Gastroesophageal sphincter (tissue), 3 donors: ENCODE data around the gene SYT8.

Source experiments
- EP300 ChIP-seq: sonication (generic); formaldehyde crosslinking; IDR thresholded peaks from one replicate; pipeline ENCODE4 v1.6.1; 2017; ENCODE audit warnings: antibody characterized with exemption, mild to moderate bottlenecking
- POLR2A ChIP-seq, 2 donors: fragments of 450-650 bp; IDR thresholded peaks; one replicate each; pipeline ENCODE4 v1.6.1; 2017; ENCODE audit warnings: antibody characterized with exemption in 2 of 2, mild to moderate bottlenecking in 2 of 2, moderate library complexity in 1 of 2
- POLR2AphosphoS5 ChIP-seq: sonication (generic); formaldehyde crosslinking; IDR thresholded peaks from one replicate; pipeline ENCODE4 v1.6.1; 2017; ENCODE audit warnings: antibody characterized with exemption
- TF ChIP-seq, protein P1 (sequence below), 4 experiments: fragments of 200-600 bp in 2 of 4; fragments of 450-650 bp in 2 of 4; sonication (generic) in 1 of 4; IDR thresholded peaks; one replicate each; pipeline ENCODE4 v1.5.1; 2017 to 2019; ENCODE audit warnings: antibody characterized with exemption in 4 of 4, mild to moderate bottlenecking in 2 of 4, moderate library complexity in 2 of 4

- TF ChIP-seq, protein P1, sequence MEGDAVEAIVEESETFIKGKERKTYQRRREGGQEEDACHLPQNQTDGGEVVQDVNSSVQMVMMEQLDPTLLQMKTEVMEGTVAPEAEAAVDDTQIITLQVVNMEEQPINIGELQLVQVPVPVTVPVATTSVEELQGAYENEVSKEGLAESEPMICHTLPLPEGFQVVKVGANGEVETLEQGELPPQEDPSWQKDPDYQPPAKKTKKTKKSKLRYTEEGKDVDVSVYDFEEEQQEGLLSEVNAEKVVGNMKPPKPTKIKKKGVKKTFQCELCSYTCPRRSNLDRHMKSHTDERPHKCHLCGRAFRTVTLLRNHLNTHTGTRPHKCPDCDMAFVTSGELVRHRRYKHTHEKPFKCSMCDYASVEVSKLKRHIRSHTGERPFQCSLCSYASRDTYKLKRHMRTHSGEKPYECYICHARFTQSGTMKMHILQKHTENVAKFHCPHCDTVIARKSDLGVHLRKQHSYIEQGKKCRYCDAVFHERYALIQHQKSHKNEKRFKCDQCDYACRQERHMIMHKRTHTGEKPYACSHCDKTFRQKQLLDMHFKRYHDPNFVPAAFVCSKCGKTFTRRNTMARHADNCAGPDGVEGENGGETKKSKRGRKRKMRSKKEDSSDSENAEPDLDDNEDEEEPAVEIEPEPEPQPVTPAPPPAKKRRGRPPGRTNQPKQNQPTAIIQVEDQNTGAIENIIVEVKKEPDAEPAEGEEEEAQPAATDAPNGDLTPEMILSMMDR (IDR thresholded peaks at IDR 0.05), result no peak
- TF ChIP-seq POLR2AphosphoS5 (no peak), POLR2A (IDR thresholded peaks at IDR 0.05) (no peak), EP300 (no peak)
Measured at GRCh38 chr11:1870326-1870696, 35.5 kb downstream of the SYT8 start.
